HG03280 (cell line): Measurements from ENCODE around the gene UCK2.

Experiments
- ATAC-seq: cut with Tn5 transposase; IDR thresholded peaks from one replicate; pipeline ENCODE4 v1.9.1; 2021; ENCODE audit warnings: mild to moderate bottlenecking, moderate library complexity; ENCODE audit not compliant: unreplicated experiment

The UCK2 gene

GRCh38 chr1:165833358-165833757 is 5.9 kb downstream of the UCK2 start:
- ATAC-seq = no peak

DNA sequence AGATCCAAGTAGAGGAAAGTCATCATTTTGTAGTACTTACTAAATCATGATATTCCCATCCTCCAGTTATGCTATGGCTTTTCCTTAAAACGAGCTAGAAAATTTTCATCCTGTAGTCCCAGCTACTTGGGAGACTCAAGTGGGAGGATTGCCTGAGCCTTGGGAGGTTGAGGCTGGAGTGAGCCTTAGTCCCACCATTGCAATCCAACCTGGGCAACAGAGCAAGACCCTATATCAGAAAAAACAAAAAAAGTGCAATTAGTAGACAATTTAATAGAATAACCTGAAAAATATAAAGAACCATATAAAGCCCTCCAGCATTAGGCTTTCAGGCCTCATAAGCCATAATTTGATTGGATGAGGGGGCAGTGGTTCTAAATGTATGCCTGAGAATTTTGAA is 6.8 kb downstream of the UCK2 start:
- no peak for ATAC-seq

- no peak for ATAC-seq
These were observed 7.5 kb downstream of the UCK2 start for GRCh38 chr1:165834881-165835280.

GRCh38 chr1:165836664-165837482 is 9.5 kb downstream of the UCK2 start:
- ATAC-seq = no peak

DNA sequence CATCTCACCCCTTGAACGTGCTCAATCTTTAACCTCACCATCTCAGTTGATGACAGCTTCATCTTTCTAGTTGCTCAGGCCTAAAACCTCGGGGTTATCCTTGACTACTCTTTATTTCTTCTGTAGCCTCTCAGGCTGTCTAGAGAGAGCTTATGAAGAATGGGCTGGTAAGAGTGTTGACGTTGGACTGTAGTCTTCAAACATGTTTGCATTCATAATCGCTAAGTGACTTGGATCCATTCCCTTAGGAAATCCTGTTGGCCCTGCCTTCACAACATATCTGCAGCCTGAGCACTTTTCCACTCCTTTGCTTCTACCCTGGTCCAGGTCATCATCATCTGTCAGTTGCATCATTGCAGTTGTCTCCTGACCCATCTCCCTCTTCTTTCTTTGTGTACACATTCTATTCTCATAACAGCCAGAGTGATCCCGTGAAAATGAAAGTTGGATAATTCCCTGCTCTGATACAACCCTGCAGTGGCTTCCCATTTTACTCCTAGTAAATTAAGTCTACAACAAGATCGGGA is 10.5 kb downstream of the UCK2 start:
- ATAC-seq = no peak

GRCh38 chr1:165840423-165840822 is 13.0 kb downstream of the UCK2 start:
- ATAC-seq = no peak

- no peak for ATAC-seq
These were observed 14.2 kb downstream of the UCK2 start for GRCh38 chr1:165841582-165842017.

GRCh38 chr1:165842023-165842670 is 14.7 kb downstream of the UCK2 start:
- no peak for ATAC-seq

GRCh38 chr1:165842671-165843129 is 15.3 kb downstream of the UCK2 start:
- ATAC-seq = no peak

- ATAC-seq = no peak
These were observed 15.9 kb downstream of the UCK2 start for GRCh38 chr1:165843304-165843703.

GRCh38 chr1:165844114-165844798 is 16.8 kb downstream of the UCK2 start:
- ATAC-seq = no peak

DNA sequence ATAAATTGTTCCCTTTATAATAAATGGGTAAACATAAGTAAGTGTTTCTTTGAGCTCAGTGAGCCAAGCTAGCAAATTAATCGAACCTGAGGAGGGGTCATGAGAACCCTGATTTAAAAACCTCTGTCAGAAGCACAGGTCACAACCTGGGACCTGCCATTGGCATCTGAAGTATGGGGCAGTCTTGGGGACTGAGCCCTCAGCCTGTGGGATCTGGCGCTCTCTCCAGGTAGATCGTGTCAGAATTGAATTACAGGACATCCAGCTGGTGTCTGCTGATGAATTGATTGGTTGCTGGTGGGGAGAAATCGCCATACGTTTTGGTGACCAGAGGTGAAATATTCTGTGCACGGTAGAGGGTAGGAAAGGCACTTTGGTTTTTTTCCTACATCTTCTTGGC is 17.5 kb downstream of the UCK2 start:
- no peak for ATAC-seq

- ATAC-seq = no peak
These were observed 18.2 kb downstream of the UCK2 start for GRCh38 chr1:165845569-165845968.

- peak; percentile 66 for ATAC-seq
These were observed 18.8 kb downstream of the UCK2 start for GRCh38 chr1:165845992-165846748.

DNA sequence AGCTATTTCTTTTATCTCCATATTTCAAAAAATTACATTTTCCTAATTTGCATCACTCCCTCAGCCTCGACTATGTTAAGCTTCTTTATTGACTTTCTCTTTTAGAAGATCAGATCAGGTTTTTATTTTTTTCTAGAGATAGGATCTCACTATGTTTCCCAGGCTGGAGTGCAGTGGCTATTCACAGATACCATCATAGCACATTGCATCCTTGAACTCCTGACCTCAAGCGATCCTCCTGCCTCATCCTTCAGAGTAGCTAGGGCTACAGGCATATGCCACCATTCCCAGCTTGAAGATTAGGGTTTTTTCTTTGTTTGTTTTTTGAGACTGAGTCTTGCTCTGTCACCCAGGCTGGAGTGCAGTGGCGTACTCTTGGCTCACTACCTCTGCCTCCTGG is 20.1 kb downstream of the UCK2 start:
- ATAC-seq = no peak

DNA sequence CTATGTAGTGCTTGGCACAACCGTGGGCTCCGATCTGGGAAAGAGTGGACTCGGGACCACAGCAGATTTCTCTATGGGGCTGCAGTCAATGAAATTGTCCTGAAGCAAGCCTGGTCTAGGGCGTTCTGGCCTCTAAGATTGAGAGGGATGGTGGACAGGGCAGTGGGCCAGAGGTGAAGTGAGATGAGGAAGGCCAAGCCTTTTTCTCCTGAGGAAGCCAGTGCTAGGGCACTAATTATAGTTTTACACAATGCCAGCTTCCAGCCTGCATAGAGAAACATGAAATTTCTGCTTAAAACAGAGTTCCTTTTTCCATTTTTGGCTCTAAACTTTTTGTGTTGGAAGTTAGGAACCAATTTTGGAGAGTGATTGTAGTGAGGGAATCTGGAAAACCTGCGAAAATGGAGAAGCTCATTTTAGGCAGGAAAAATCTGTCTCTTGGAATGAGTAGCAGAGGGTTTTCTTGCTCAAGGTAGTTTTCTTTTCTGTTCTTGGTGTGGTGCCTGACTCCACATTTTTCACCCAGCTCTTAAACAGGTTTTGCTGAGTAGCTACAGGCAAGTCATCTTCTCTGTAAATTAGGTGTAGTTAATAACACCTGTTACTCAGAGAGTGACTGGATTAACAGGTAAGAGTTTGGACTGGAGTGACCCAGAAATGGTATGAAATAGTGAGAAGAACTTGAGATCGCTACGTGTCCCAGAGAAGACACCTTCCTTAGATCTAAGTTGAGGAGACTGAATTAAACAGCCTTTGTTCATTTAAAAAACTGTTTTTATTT is 22.1 kb downstream of the UCK2 start:
- ATAC-seq = no peak

DNA sequence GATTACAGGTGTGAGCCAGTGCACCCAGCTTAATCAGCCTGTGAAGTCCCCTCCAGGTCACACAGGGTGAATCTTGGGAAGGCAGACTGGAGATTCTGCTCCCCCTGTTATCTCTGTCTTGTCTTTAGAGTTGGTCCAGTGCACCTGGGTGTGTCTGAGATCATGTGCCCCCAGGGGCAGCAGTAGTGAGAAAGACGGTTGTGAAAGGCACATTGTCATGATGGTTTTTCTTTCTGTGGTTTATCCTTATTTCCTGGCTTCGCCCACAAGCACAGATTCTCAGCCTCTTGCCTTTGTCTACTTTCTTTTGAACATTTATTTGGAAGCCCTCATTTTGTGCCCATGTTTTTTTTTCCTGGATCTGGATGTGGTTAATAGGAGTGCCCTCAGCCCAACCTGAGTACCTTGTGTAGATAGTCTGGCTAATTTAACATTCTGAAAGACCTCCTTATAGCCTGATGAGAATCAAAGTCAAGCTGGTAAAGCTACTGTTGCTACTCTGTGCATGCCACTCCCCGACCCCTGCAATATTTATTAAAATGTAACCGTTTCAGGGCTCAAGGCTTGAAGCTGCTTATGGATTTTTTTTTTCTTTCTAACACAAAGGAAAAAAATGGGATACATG is 23.7 kb downstream of the UCK2 start:
- peak; percentile 64 for ATAC-seq

DNA sequence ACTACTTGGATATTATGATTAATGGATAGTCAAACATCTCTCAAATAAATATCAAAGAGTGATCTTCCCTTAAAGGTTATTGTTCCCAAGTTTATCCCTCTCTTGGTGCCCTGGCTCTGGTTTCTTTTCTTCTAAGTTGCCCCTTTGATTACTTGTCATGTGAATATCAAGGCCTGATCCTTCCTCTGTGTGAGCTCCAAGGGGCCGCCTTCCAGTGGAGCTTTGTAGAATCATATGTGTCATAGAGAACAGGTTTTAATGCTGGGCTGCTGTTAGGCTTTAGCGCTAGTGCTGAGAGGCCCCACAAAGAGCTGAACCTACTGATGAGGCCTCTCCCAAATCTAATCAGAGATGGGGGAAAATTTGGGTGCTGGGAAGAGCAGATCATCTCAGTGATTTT is 25.5 kb downstream of the UCK2 start:
- ATAC-seq = no peak

- no peak for ATAC-seq
These were observed 26.2 kb downstream of the UCK2 start for GRCh38 chr1:165853528-165854075.
